RWPE2 (cell line): Measurements from ENCODE around the gene LGALS1.

Source experiments
- ATAC-seq: fragments of 200-7000 bp; cut with Tn5 transposase; 3 replicates; pipeline ENCODE4 v1.9.1; 2021; ENCODE audit warnings: low read depth
- DNase-seq: peaks from one replicate; pipeline ENCODE4 v3.0.0-alpha.2; 2020; ENCODE audit warnings: low spot score
- H3K27ac ChIP-seq: fragments of 450-650 bp; 2 replicates; pipeline ENCODE4 v1.5.1; 2017; ENCODE audit warnings: mild to moderate bottlenecking; ENCODE audit not compliant: poor library complexity, severe bottlenecking
- H3K27me3 ChIP-seq: fragments of 250-450 bp; sonication (Bioruptor Pico); 2 replicates; pipeline ENCODE4 v1.5.1; 2021; ENCODE audit warnings: mild to moderate bottlenecking, moderate library complexity; ENCODE audit not compliant: insufficient read depth, poor library complexity, severe bottlenecking
- H3K36me3 ChIP-seq: fragments of 250-450 bp; sonication (Bioruptor Pico); 2 replicates; pipeline ENCODE4 v1.5.1; 2020; ENCODE audit warnings: low read depth, mild to moderate bottlenecking, moderate library complexity
- H3K4me1 ChIP-seq: fragments of 250-450 bp; sonication (Bioruptor Pico); 2 replicates; pipeline ENCODE4 v1.5.1; 2021; ENCODE audit warnings: mild to moderate bottlenecking, moderate library complexity; ENCODE audit not compliant: insufficient read depth, poor library complexity, severe bottlenecking
- H3K4me3 ChIP-seq: fragments of 250-450 bp; sonication (Bioruptor Pico); 2 replicates; pipeline ENCODE4 v1.5.1; 2021; ENCODE audit warnings: mild to moderate bottlenecking, moderate library complexity; ENCODE audit not compliant: severe bottlenecking
- H3K9me3 ChIP-seq: fragments of 250-450 bp; sonication (Bioruptor Pico); 2 replicates; pipeline ENCODE4 v1.5.1; 2021; ENCODE audit warnings: mild to moderate bottlenecking, moderate library complexity; ENCODE audit not compliant: severe bottlenecking
- TF ChIP-seq, protein P1 (sequence below): fragments of 450-650 bp; IDR thresholded peaks from one replicate; pipeline ENCODE4 v1.5.1; 2017; ENCODE audit warnings: mild to moderate bottlenecking, moderate library complexity; ENCODE audit not compliant: poor library complexity, severe bottlenecking

LGALS1 gene

DNA sequence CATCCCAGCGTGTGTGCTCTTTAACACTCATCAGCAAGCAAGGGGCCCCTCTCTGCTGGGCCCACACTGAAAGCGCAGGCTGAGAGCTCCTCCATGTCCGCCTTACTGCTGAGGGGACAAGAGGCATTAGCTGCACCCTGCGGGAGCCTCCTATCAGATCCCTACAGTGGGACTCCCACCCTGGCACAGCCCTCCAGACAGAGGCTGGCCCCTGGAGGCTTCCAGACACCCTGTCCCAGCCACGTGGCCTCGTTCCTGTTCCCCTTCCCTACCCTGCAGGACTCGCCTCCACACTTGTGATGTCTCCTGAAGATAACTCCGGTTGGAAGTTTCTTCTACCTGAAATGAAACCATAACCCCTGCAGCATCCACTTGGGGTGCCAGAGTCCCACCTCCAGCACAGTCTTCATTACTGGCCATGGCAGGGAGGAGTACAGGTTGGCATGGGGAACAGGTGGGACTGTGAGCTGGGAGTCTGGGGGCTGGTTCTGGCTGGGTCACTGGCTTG, 41.0 kb upstream of the LGALS1 start:
- DNase-seq = no peak
- TF ChIP-seq, protein P1, sequence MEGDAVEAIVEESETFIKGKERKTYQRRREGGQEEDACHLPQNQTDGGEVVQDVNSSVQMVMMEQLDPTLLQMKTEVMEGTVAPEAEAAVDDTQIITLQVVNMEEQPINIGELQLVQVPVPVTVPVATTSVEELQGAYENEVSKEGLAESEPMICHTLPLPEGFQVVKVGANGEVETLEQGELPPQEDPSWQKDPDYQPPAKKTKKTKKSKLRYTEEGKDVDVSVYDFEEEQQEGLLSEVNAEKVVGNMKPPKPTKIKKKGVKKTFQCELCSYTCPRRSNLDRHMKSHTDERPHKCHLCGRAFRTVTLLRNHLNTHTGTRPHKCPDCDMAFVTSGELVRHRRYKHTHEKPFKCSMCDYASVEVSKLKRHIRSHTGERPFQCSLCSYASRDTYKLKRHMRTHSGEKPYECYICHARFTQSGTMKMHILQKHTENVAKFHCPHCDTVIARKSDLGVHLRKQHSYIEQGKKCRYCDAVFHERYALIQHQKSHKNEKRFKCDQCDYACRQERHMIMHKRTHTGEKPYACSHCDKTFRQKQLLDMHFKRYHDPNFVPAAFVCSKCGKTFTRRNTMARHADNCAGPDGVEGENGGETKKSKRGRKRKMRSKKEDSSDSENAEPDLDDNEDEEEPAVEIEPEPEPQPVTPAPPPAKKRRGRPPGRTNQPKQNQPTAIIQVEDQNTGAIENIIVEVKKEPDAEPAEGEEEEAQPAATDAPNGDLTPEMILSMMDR = peak; percentile 41
- Histone ChIP-seq H3K9me3 (no peaks in the 10 kb centered on the region), H3K27me3 (no peaks in the 10 kb centered on the region), H3K4me3 (no peak overlapping the region), H3K36me3 (no peaks in the 10 kb centered on the region), H3K27ac (no peak overlapping the region), H3K4me1 (peaks cover 2% of the 10 kb centered on the region)
- peak; percentile 25; the same call in 2 of the 3 replicates for ATAC-seq

DNA sequence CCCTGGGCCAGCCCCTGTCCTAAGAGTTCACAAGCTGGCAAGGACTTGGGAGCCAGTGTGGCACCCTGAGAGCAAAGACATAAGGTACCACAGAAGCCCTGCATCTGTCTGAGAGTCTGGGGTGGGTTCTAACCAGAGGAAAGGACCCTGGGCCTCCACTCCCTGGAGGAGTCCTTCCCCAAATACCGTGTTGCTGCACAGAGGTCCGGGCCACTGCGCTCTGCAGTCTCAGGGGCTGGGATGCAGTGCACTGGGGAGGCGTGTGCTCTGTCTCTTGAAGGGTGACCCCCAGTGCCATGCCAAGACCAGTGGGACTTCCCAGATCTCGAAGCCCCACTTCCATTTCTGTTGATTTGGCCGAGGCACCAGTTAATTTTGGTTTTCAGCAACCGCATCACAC, 40.3 kb upstream of the LGALS1 start:
- Histone ChIP-seq H3K27ac (no peak overlapping the region), H3K36me3 (no peaks in the 10 kb centered on the region), H3K4me3 (no peak overlapping the region), H3K4me1 (peaks cover 2% of the 10 kb centered on the region), H3K9me3 (no peaks in the 10 kb centered on the region), H3K27me3 (no peaks in the 10 kb centered on the region)
- no peak for DNase-seq
- no peak for ATAC-seq
- TF ChIP-seq, protein P1 = no peak

DNA sequence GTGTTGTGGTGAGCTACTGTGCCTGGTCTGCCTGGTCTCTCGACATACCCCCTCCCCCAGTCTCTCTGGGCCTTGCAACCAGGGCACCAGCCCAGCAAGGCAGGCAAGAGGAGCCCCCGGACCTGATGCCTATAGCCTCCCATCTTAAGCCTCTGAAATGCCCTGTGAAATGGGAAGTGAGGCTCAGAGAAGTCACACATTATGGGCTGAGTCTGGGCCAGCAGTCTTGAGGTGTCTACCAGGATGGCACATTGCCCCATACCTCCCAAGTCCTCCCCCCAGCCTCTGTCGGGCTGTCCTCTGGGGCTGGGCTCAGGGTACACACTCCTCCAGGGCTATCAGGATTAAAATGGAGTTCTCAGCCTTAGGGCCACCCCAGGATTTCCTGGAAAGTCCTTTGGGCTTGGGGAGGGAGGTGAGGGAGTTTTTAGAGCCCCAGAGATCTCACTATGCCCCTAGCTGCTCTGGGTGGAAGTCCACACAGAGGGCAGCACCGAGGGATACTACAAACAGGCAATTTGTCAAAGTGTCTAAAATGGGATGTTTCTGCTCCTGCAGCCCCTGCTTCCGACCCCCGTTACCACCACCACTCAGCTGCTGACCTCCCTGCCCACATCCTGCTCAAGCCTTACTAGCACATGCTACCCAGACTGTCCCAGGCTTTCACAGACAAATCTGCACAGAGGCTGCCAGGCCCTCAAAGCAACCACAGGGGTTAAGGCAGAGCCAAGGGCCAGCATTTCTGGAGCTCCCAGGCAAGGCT, 39.1 kb upstream of the LGALS1 start:
- no peak for ATAC-seq
- Histone ChIP-seq H3K27ac (no peak overlapping the region), H3K36me3 (peaks cover 3% of the 10 kb centered on the region), H3K9me3 (no peaks in the 10 kb centered on the region), H3K4me1 (peaks cover 5% of the 10 kb centered on the region), H3K4me3 (no peak overlapping the region), H3K27me3 (no peaks in the 10 kb centered on the region)
- no peak for DNase-seq
- TF ChIP-seq, protein P1 = peak; percentile 21

DNA sequence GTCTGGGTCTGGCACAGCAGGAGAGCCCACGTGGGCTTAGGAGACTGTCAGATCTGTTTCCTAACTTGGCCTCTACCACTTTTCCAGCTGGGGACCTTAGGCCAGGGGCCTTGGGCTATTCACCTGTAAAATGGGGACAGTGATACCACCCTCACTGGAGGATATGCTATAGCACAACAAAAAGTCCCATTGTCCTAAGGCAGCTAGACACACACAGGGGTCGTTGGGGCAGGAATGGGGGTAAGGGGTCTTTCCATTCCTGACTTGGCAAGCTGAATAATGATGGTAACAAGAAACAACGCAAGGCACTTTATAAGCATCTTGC, 38.5 kb upstream of the LGALS1 start:
- H3K27ac ChIP-seq = no peak overlapping the region
- H3K36me3 ChIP-seq = peaks cover 8% of the 10 kb centered on the region
- ATAC-seq = no peak
- TF ChIP-seq, protein P1 = no peak
- no peaks in the 10 kb centered on the region for H3K27me3 ChIP-seq
- DNase-seq = no peak
- no peak overlapping the region for H3K4me3 ChIP-seq
- H3K9me3 ChIP-seq = no peaks in the 10 kb centered on the region
- peaks cover 8% of the 10 kb centered on the region for H3K4me1 ChIP-seq

DNA sequence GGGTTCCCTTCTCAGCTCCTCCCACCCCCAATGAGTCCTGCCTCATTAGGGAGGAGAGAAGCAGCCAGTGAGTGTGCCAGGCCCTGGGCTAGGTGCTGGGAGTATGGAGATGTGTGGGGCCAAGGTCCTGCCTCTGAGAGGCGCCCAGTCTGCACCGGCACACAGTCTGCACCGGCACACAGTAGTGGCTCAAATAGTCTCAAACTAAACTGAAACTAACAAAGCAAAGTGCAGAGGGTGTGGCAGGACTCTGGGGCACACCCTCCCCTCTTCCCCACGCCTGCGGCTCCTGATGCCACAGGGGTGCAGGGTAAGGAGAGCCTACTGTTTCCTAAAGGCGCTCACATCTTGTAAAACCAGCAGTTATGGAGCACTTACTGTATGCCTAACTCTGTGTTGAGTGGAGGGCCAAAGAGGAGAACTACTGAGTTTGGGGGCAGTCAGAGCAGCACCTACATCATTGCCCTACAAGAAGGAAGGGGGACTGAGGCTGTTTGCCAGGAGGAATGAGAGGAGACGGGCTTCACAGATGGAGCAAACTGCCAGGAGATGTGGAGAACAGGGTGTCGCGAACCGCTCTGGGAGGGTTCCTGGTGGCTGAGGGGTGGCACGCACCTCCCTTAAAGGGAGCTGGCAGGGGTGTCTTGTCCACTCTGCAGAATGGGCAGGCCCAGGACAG, 36.9 kb upstream of the LGALS1 start:
- Histone ChIP-seq H3K27me3 (no peaks in the 10 kb centered on the region), H3K4me3 (no peak overlapping the region), H3K36me3 (peaks cover 25% of the 10 kb centered on the region), H3K9me3 (no peaks in the 10 kb centered on the region), H3K27ac (peak overlapping the region; percentile 79), H3K4me1 (peaks cover 8% of the 10 kb centered on the region)
- TF ChIP-seq, protein P1 = no peak
- ATAC-seq = peak; percentile 1; the same call in 1 of the 3 replicates
- DNase-seq = no peak
